ENCODE data around the gene MALRD1. TPM values are rescaled to one million over a fixed set of nuclear protein-coding genes. Genes with fewer than 3 reads are reported as not detected.

The MALRD1 gene
- total and polyA plus RNA-seq, 2 donors (not counting 1 experiment from before 2014, with no cell fraction given), result 0.62 to 1.7 TPM

- TF ChIP-seq EZH2 (IDR thresholded peaks at IDR 0.05; ENCODE audit: low read length, missing control alignments) (no peak), CTCF (conservative IDR thresholded peaks at IDR 0.05 in 1 of 2, IDR thresholded peaks at IDR 0.05 in 1 of 2; ENCODE audit: low read depth in 1 of 2, low read length in 2 of 2) (no peak)
- DNase-seq (ENCODE audit: low read depth in 2 of 2), result peak; percentile 91 to 99
- Histone ChIP-seq H3K4me3 (replicated peaks in 1 of 4; ENCODE audit: control extremely low read depth in 1 of 4, insufficient read depth in 1 of 4, low read depth in 3 of 4, low read length in 4 of 4) (peak overlapping the region in 1 of 4 experiments; percentile 5), H3K4me1 (ENCODE audit: control insufficient read depth, extremely low read depth, insufficient read depth, low read length) (no peaks in the 10 kb centered on the region), H3K27ac (ENCODE audit: insufficient read depth, low read length) (no peak overlapping the region), H3K9me3 (ENCODE audit: control insufficient read depth, insufficient read depth, low read depth, low read length) (no peaks in the 10 kb centered on the region), H3K79me2 (ENCODE audit: control insufficient read depth, insufficient read depth, low read length) (no peaks in the 10 kb centered on the region), H3K36me3 (ENCODE audit: control insufficient read depth, insufficient read depth, low read length) (no peaks in the 10 kb centered on the region), H4K20me1 (ENCODE audit: control insufficient read depth, extremely low read depth, insufficient read depth, low read length) (no peaks in the 10 kb centered on the region), H3K27me3 (ENCODE audit: control insufficient read depth, insufficient read depth, low read length) (no peaks in the 10 kb centered on the region), H2AFZ (ENCODE audit: low read length) (no peak overlapping the region), H3K4me2 (ENCODE audit: extremely low read depth, insufficient read depth, low read length) (no peak overlapping the region), H3K9ac (ENCODE audit: insufficient read depth, low read length) (no peak overlapping the region)
Observed at GRCh38 chr10:19719284-19719683, 670.7 kb downstream of the MALRD1 start.

GRCh38 chr10:19724287-19724686, 675.7 kb downstream of the MALRD1 start:
- Histone ChIP-seq H3K4me1 (ENCODE audit: control insufficient read depth, extremely low read depth, insufficient read depth, low read length) (no peaks in the 10 kb centered on the region), H4K20me1 (ENCODE audit: control insufficient read depth, extremely low read depth, insufficient read depth, low read length) (no peaks in the 10 kb centered on the region), H3K9ac (ENCODE audit: insufficient read depth, low read length) (no peak overlapping the region), H3K79me2 (ENCODE audit: control insufficient read depth, insufficient read depth, low read length) (no peaks in the 10 kb centered on the region), H3K9me3 (ENCODE audit: control insufficient read depth, insufficient read depth, low read depth, low read length) (no peaks in the 10 kb centered on the region), H2AFZ (ENCODE audit: low read length) (no peak overlapping the region), H3K27me3 (ENCODE audit: control insufficient read depth, insufficient read depth, low read length) (no peaks in the 10 kb centered on the region), H3K36me3 (ENCODE audit: control insufficient read depth, insufficient read depth, low read length) (no peaks in the 10 kb centered on the region), H3K4me2 (ENCODE audit: extremely low read depth, insufficient read depth, low read length) (no peak overlapping the region), H3K4me3 (replicated peaks in 1 of 4; ENCODE audit: control extremely low read depth in 1 of 4, insufficient read depth in 1 of 4, low read depth in 3 of 4, low read length in 4 of 4) (no peak overlapping the region), H3K27ac (ENCODE audit: insufficient read depth, low read length) (no peak overlapping the region)
- TF ChIP-seq CTCF (conservative IDR thresholded peaks at IDR 0.05 in 1 of 2, IDR thresholded peaks at IDR 0.05 in 1 of 2; ENCODE audit: low read depth in 1 of 2, low read length in 2 of 2) (no peak), EZH2 (IDR thresholded peaks at IDR 0.05; ENCODE audit: low read length, missing control alignments) (no peak)
- DNase-seq (ENCODE audit: low read depth in 2 of 2), result no peak

GRCh38 chr10:19728376-19728775, 679.8 kb downstream of the MALRD1 start:
- H3K27ac ChIP-seq (ENCODE audit: insufficient read depth, low read length), result no peak overlapping the region
- peaks cover 3% of the 10 kb centered on the region for H3K4me1 ChIP-seq (ENCODE audit: control insufficient read depth, extremely low read depth, insufficient read depth, low read length)
- TF ChIP-seq EZH2 (IDR thresholded peaks at IDR 0.05; ENCODE audit: low read length, missing control alignments) (no peak), CTCF (conservative IDR thresholded peaks at IDR 0.05 in 1 of 2, IDR thresholded peaks at IDR 0.05 in 1 of 2; ENCODE audit: low read depth in 1 of 2, low read length in 2 of 2) (no peak)
- no peaks in the 10 kb centered on the region for H3K79me2 ChIP-seq (ENCODE audit: control insufficient read depth, insufficient read depth, low read length)
- DNase-seq (ENCODE audit: low read depth in 2 of 2), result peak in 1 of 2 donors; percentile 10
- H3K36me3 ChIP-seq (ENCODE audit: control insufficient read depth, insufficient read depth, low read length), result no peaks in the 10 kb centered on the region
- H2AFZ ChIP-seq (ENCODE audit: low read length), result no peak overlapping the region
- H3K27me3 ChIP-seq (ENCODE audit: control insufficient read depth, insufficient read depth, low read length), result no peaks in the 10 kb centered on the region
- H4K20me1 ChIP-seq (ENCODE audit: control insufficient read depth, extremely low read depth, insufficient read depth, low read length), result no peaks in the 10 kb centered on the region
- no peak overlapping the region for H3K4me3 ChIP-seq (replicated peaks in 1 of 4; ENCODE audit: control extremely low read depth in 1 of 4, insufficient read depth in 1 of 4, low read depth in 3 of 4, low read length in 4 of 4)
- no peak overlapping the region for H3K9ac ChIP-seq (ENCODE audit: insufficient read depth, low read length)
- no peak overlapping the region for H3K4me2 ChIP-seq (ENCODE audit: extremely low read depth, insufficient read depth, low read length)
- H3K9me3 ChIP-seq (ENCODE audit: control insufficient read depth, insufficient read depth, low read depth, low read length), result no peaks in the 10 kb centered on the region

Measured in fibroblast of lung (primary cell).